ENCODE data around the gene MRPS10.
"Not testable (repeated sequence)": the region's sequence is repeated elsewhere in the genome, so short reads cannot be mapped to it uniquely, and the experiment has no call there.

MRPS10 gene

GRCh38 chr6:42200035-42200434 is 17.6 kb downstream of the MRPS10 start:
- TF ChIP-seq CTCF (IDR thresholded peaks at IDR 0.05; ENCODE audit: low read length, missing control alignments) = no peak
- H3K4me3 ChIP-seq (replicated peaks; ENCODE audit: low read depth, low read length) = no peak overlapping the region
- peak; percentile 91 for DNase-seq (ENCODE audit: low read depth)

- no peak for TF ChIP-seq CTCF (IDR thresholded peaks at IDR 0.05; ENCODE audit: low read length, missing control alignments)
- no peak overlapping the region for H3K4me3 ChIP-seq (replicated peaks; ENCODE audit: low read depth, low read length)
- peak; percentile 76 for DNase-seq (ENCODE audit: low read depth)
Observed at GRCh38 chr6:42199106-42199981, 18.3 kb downstream of the MRPS10 start.

- TF ChIP-seq CTCF (IDR thresholded peaks at IDR 0.05; ENCODE audit: low read length, missing control alignments) = no peak
- peak; percentile 89 for DNase-seq (ENCODE audit: low read depth)
Observed at GRCh38 chr6:42197555-42198362, 19.9 kb downstream of the MRPS10 start.

GRCh38 chr6:42195415-42195814 is 22.2 kb downstream of the MRPS10 start:
- no peak for DNase-seq (ENCODE audit: low read depth)
- no peak for TF ChIP-seq CTCF (IDR thresholded peaks at IDR 0.05; ENCODE audit: low read length, missing control alignments)
- H3K4me3 ChIP-seq (replicated peaks; ENCODE audit: low read depth, low read length) = no peak overlapping the region

More at GRCh38 chr6:42197555-42198362, 19.9 kb downstream of the MRPS10 start:
- no peak overlapping the region for H3K4me3 ChIP-seq (replicated peaks; ENCODE audit: low read depth, low read length)

- no peak for DNase-seq (ENCODE audit: low read depth)
- TF ChIP-seq CTCF (IDR thresholded peaks at IDR 0.05; ENCODE audit: low read length, missing control alignments) = no peak
- H3K4me3 ChIP-seq (replicated peaks; ENCODE audit: low read depth, low read length) = no peak overlapping the region
Observed at GRCh38 chr6:42194056-42194455, 23.6 kb downstream of the MRPS10 start.

- no peak for TF ChIP-seq CTCF (IDR thresholded peaks at IDR 0.05; ENCODE audit: low read length, missing control alignments)
- DNase-seq (ENCODE audit: low read depth) = peak; percentile 24
- H3K4me3 ChIP-seq (replicated peaks; ENCODE audit: low read depth, low read length) = peak overlapping the region; percentile 5
Observed at GRCh38 chr6:42193491-42193894, 24.2 kb downstream of the MRPS10 start.

- not testable (repeated sequence) for H3K4me3 ChIP-seq (replicated peaks; ENCODE audit: low read depth, low read length); DNase-seq (ENCODE audit: low read depth)
Observed at GRCh38 chr6:42192385-42192784, 25.3 kb downstream of the MRPS10 start.

Measured in fibroblast of pulmonary artery (primary cell).